ENCODE data around the gene FBXO11. TPM values are rescaled to one million over a fixed set of nuclear protein-coding genes. Genes with fewer than 3 reads are reported as not detected.

FBXO11 gene
- total and polyA plus RNA-seq, 2 donors (not counting 1 experiment from before 2014, with no cell fraction given): 37.7 to 81.6 TPM

- no peak overlapping the region for H3K27ac ChIP-seq (ENCODE audit: insufficient read depth, low read length)
- H3K4me2 ChIP-seq (ENCODE audit: extremely low read depth, insufficient read depth, low read length): no peak overlapping the region
- H3K36me3 ChIP-seq (ENCODE audit: control insufficient read depth, insufficient read depth, low read length): peaks cover 10% of the 10 kb centered on the region
- H4K20me1 ChIP-seq (ENCODE audit: control insufficient read depth, extremely low read depth, insufficient read depth, low read length): no peaks in the 10 kb centered on the region
- no peak overlapping the region for H3K4me3 ChIP-seq (replicated peaks in 1 of 4; ENCODE audit: control extremely low read depth in 1 of 4, insufficient read depth in 1 of 4, low read depth in 3 of 4, low read length in 4 of 4)
- H3K79me2 ChIP-seq (ENCODE audit: control insufficient read depth, insufficient read depth, low read length): no peaks in the 10 kb centered on the region
- H3K9ac ChIP-seq (ENCODE audit: insufficient read depth, low read length): no peak overlapping the region
- no peak for TF ChIP-seq EZH2 (IDR thresholded peaks at IDR 0.05; ENCODE audit: low read length, missing control alignments)
- TF ChIP-seq, protein P1, sequence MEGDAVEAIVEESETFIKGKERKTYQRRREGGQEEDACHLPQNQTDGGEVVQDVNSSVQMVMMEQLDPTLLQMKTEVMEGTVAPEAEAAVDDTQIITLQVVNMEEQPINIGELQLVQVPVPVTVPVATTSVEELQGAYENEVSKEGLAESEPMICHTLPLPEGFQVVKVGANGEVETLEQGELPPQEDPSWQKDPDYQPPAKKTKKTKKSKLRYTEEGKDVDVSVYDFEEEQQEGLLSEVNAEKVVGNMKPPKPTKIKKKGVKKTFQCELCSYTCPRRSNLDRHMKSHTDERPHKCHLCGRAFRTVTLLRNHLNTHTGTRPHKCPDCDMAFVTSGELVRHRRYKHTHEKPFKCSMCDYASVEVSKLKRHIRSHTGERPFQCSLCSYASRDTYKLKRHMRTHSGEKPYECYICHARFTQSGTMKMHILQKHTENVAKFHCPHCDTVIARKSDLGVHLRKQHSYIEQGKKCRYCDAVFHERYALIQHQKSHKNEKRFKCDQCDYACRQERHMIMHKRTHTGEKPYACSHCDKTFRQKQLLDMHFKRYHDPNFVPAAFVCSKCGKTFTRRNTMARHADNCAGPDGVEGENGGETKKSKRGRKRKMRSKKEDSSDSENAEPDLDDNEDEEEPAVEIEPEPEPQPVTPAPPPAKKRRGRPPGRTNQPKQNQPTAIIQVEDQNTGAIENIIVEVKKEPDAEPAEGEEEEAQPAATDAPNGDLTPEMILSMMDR (conservative IDR thresholded peaks at IDR 0.05 in 1 of 2, IDR thresholded peaks at IDR 0.05 in 1 of 2; ENCODE audit: low read depth in 1 of 2, low read length in 2 of 2): no peak
- no peaks in the 10 kb centered on the region for H3K27me3 ChIP-seq (ENCODE audit: control insufficient read depth, insufficient read depth, low read length)
- no peak for DNase-seq (ENCODE audit: low read depth in 2 of 2)
- H3K9me3 ChIP-seq (ENCODE audit: control insufficient read depth, insufficient read depth, low read depth, low read length): no peaks in the 10 kb centered on the region
- H3K4me1 ChIP-seq (ENCODE audit: control insufficient read depth, extremely low read depth, insufficient read depth, low read length): peaks cover 6% of the 10 kb centered on the region
- H2AFZ ChIP-seq (ENCODE audit: low read length): no peak overlapping the region
Observed at GRCh38 chr2:47808614-47809013, 97.7 kb downstream of the FBXO11 start.

DNA sequence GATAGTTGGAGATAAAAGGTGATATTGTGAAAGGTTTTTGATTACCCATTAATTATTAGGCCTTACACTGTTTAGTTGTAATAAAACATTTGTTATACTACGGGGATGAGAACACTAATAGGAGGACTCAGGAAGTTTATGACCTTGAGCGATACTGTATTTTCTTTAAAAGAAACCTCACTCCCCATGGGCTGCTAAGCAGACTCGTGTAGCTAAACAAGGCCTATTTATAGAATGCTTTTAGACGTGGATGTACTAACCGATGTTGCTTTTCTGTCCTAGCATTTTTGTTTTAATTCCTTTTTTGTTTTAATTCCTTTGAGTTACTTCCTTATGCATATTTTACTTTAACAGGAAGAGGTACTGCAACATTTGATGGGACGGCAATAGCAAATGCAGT lies 100.4 kb downstream of the FBXO11 start:
- H3K27me3 ChIP-seq (ENCODE audit: control insufficient read depth, insufficient read depth, low read length): no peaks in the 10 kb centered on the region
- DNase-seq (ENCODE audit: low read depth in 2 of 2): no peak
- TF ChIP-seq, protein P1 (conservative IDR thresholded peaks at IDR 0.05 in 1 of 2, IDR thresholded peaks at IDR 0.05 in 1 of 2; ENCODE audit: low read depth in 1 of 2, low read length in 2 of 2): no peak
- TF ChIP-seq EZH2 (IDR thresholded peaks at IDR 0.05; ENCODE audit: low read length, missing control alignments): no peak
- H3K4me1 ChIP-seq (ENCODE audit: control insufficient read depth, extremely low read depth, insufficient read depth, low read length): peaks cover 6% of the 10 kb centered on the region
- no peaks in the 10 kb centered on the region for H4K20me1 ChIP-seq (ENCODE audit: control insufficient read depth, extremely low read depth, insufficient read depth, low read length)
- no peaks in the 10 kb centered on the region for H3K9me3 ChIP-seq (ENCODE audit: control insufficient read depth, insufficient read depth, low read depth, low read length)
- H3K4me2 ChIP-seq (ENCODE audit: extremely low read depth, insufficient read depth, low read length): no peak overlapping the region
- no peak overlapping the region for H3K27ac ChIP-seq (ENCODE audit: insufficient read depth, low read length)
- no peak overlapping the region for H3K9ac ChIP-seq (ENCODE audit: insufficient read depth, low read length)
- H3K4me3 ChIP-seq (replicated peaks in 1 of 4; ENCODE audit: control extremely low read depth in 1 of 4, insufficient read depth in 1 of 4, low read depth in 3 of 4, low read length in 4 of 4): no peak overlapping the region
- H3K36me3 ChIP-seq (ENCODE audit: control insufficient read depth, insufficient read depth, low read length): peaks cover 18% of the 10 kb centered on the region
- H3K79me2 ChIP-seq (ENCODE audit: control insufficient read depth, insufficient read depth, low read length): no peaks in the 10 kb centered on the region
- H2AFZ ChIP-seq (ENCODE audit: low read length): no peak overlapping the region

DNA sequence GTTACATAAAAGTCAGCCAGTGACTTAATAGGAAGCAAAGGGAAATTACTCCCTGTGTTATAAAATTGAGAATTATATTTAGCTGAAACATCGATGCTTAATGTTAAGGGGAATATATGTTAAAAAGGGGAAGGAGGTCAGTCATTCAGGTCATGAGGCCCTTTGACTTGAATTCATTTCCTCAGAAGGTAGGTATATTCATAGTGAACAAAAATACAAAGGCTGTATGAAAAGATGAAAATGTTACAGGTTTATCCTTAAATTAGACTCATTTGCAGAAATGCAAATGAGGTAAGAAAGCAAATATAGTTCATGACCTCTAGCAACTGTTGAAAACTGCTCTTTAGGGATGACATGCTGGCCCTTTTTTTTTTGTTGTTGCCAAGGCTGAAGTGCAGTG lies 102.5 kb downstream of the FBXO11 start:
- Histone ChIP-seq H3K36me3 (ENCODE audit: control insufficient read depth, insufficient read depth, low read length) (peaks cover 31% of the 10 kb centered on the region), H2AFZ (ENCODE audit: low read length) (no peak overlapping the region), H3K9me3 (ENCODE audit: control insufficient read depth, insufficient read depth, low read depth, low read length) (no peaks in the 10 kb centered on the region), H3K4me1 (ENCODE audit: control insufficient read depth, extremely low read depth, insufficient read depth, low read length) (peaks cover 6% of the 10 kb centered on the region), H4K20me1 (ENCODE audit: control insufficient read depth, extremely low read depth, insufficient read depth, low read length) (no peaks in the 10 kb centered on the region), H3K9ac (ENCODE audit: insufficient read depth, low read length) (no peak overlapping the region), H3K4me2 (ENCODE audit: extremely low read depth, insufficient read depth, low read length) (no peak overlapping the region), H3K27ac (ENCODE audit: insufficient read depth, low read length) (no peak overlapping the region), H3K27me3 (ENCODE audit: control insufficient read depth, insufficient read depth, low read length) (no peaks in the 10 kb centered on the region), H3K79me2 (ENCODE audit: control insufficient read depth, insufficient read depth, low read length) (peaks cover 2% of the 10 kb centered on the region), H3K4me3 (replicated peaks in 1 of 4; ENCODE audit: control extremely low read depth in 1 of 4, insufficient read depth in 1 of 4, low read depth in 3 of 4, low read length in 4 of 4) (no peak overlapping the region)
- no peak for DNase-seq (ENCODE audit: low read depth in 2 of 2)
- TF ChIP-seq EZH2 (IDR thresholded peaks at IDR 0.05; ENCODE audit: low read length, missing control alignments): no peak
- TF ChIP-seq, protein P1 (conservative IDR thresholded peaks at IDR 0.05 in 1 of 2, IDR thresholded peaks at IDR 0.05 in 1 of 2; ENCODE audit: low read depth in 1 of 2, low read length in 2 of 2): no peak

Measured in fibroblast of lung (primary cell).